PC-9 (cell line): ENCODE data around the gene PDHX. TPM values are rescaled to one million over a fixed set of nuclear protein-coding genes. Genes with fewer than 3 reads are reported as not detected.

Experiments used
- BruUV-seq: library from RNA; stranded (reverse); fragments of 400-500 nt; replicated peaks from 2 replicates; lab custom pipeline; 2021; lab: Mats Ljungman, UMichigan
- CTCF ChIA-PET: fragments of 300-600 bp; sonication (Branson Sonifier 250); formaldehyde crosslinking; loops from one replicate; lab custom pipeline; 2022; ENCODE audit warnings: antibody characterized with exemption; lab: Charles Lee
- POLR2A ChIA-PET: fragments of 300-600 bp; sonication (Branson Sonifier 250); formaldehyde crosslinking; loops from one replicate; lab custom pipeline; 2022; ENCODE audit warnings: antibody characterized with exemption; ENCODE audit not compliant: unreplicated experiment; lab: Charles Lee
- DNase-seq, 2 experiments: peaks; one replicate each; pipeline versions ENCODE4 v3.0.0 to v3.0.0-alpha.2; 2015 to 2022; ENCODE audit warnings: mixed read lengths in 1 of 2
- H2AFZ ChIP-seq: fragments of 200-600 bp; sonication (generic); 2 replicates; pipeline ENCODE4 v1.8.1; 2017; ENCODE audit warnings: antibody characterized with exemption
- H3F3A ChIP-seq: fragments of 200-600 bp; sonication (generic); 2 replicates; pipeline ENCODE4 v1.8.1; 2017; ENCODE audit warnings: antibody characterized with exemption, mild to moderate bottlenecking, low read depth; ENCODE audit not compliant: insufficient read depth
- H3K27ac ChIP-seq: fragments of 200-600 bp; sonication (generic); 2 replicates; pipeline ENCODE4 v1.6.1; 2016; ENCODE audit warnings: mixed run types
- H3K27me3 ChIP-seq: fragments of 200-600 bp; sonication (generic); 2 replicates; pipeline ENCODE4 v1.6.1; 2016; ENCODE audit warnings: low read depth, mixed run types; ENCODE audit not compliant: insufficient read depth
- H3K36me3 ChIP-seq: fragments of 200-600 bp; sonication (generic); 2 replicates; pipeline ENCODE4 v1.6.1; 2016; ENCODE audit warnings: low read depth, mixed run types
- H3K4me1 ChIP-seq: fragments of 200-600 bp; sonication (generic); replicated peaks from 2 replicates; pipeline ENCODE4 v1.6.1; 2016; ENCODE audit warnings: mixed run types; ENCODE audit not compliant: insufficient read depth
- H3K4me2 ChIP-seq: fragments of 200-600 bp; sonication (generic); 2 replicates; pipeline ENCODE4 v1.6.1; 2017; ENCODE audit warnings: mixed run types
- H3K4me3 ChIP-seq: fragments of 200-600 bp; sonication (generic); 2 replicates; pipeline ENCODE4 v1.6.1; 2016; ENCODE audit warnings: mixed run types
- H3K79me2 ChIP-seq: fragments of 200-600 bp; sonication (generic); 2 replicates; pipeline ENCODE4 v1.6.1; 2017; ENCODE audit warnings: low read depth, mixed run types
- H3K9me2 ChIP-seq: fragments of 200-600 bp; sonication (generic); 2 replicates; pipeline ENCODE4 v1.8.1; 2017; ENCODE audit warnings: mild to moderate bottlenecking; ENCODE audit not compliant: insufficient read depth
- H3K9me3 ChIP-seq: fragments of 200-600 bp; sonication (generic); 2 replicates; pipeline ENCODE4 v1.8.1; 2016; ENCODE audit warnings: low read depth; ENCODE audit not compliant: insufficient read depth
- H4K20me1 ChIP-seq: fragments of 200-600 bp; sonication (generic); 2 replicates; pipeline ENCODE4 v1.8.1; 2017; ENCODE audit not compliant: insufficient read depth
- CTCF ChIP-seq: fragments of 200-600 bp; sonication (generic); conservative IDR thresholded peaks from 2 replicates; pipeline ENCODE4 v1.6.1; 2017; ENCODE audit warnings: mixed run types, antibody characterized with exemption, mild to moderate bottlenecking, moderate library complexity
- EZH2 ChIP-seq: fragments of 200-600 bp; sonication (generic); IDR thresholded peaks from 2 replicates; pipeline ENCODE4 v1.8.0; 2017; ENCODE audit warnings: antibody characterized with exemption, low read depth
- intact Hi-C: fragments of 100-400 bp; cut with micrococcal nuclease; formaldehyde crosslinking; loops from one replicate; pipeline ENCODE4 v1.10.0; 2022; ENCODE audit not compliant: unreplicated experiment
- total RNA-seq: library from RNA; stranded (reverse); gene quantifications from 2 replicates; pipeline ENCODE4 v1.2.3, GENCODE V29; 2021

The PDHX gene
- total RNA-seq, 1 experiment from 2014 or later: 47.0 TPM

DNA sequence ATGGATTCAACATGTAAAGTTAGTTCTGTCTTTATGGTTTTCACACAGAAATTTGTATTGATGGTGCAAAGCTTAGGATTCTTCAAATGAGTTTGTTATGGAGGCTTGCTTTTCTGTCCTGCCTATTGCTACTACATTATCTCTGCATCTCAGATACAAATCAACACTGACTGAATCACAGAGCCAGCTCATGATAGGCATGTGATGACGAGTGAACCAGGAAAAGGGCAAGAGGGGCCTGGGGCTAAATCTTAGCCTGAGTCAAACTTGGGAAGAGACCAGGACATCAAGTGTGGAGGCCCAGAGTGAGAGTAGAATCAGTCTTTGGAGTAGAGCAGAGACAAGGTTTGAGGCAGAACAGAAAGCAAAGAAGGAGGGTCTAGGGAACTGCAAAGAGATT is 115.4 kb downstream of the PDHX start:
- no peaks in the 10 kb centered on the region for H3K36me3 ChIP-seq
- H3K4me1 ChIP-seq: peaks cover 60% of the 10 kb centered on the region
- H3F3A ChIP-seq: peaks cover 36% of the 10 kb centered on the region
- TF ChIP-seq CTCF (no peak), EZH2 (no peak)
- no peaks in the 10 kb centered on the region for H3K27me3 ChIP-seq
- H3K9me3 ChIP-seq: 0 out of 2 replicates have a peak, but pooled peaks cover 3% of the 10 kb centered on the region
- ChIA-PET POLR2A (interaction anchor here (0.6 kb wide), 1 partner anchor 1092 kb away, joined by 5 read pairs; no protein-coding TSS in a partner anchor), CTCF (interaction anchor here (0.6 to 0.7 kb wide), 2 partner anchors 24 to 287 kb away, joined by 3 read pairs; no protein-coding TSS in a partner anchor)
- H3K9me2 ChIP-seq: no peaks in the 10 kb centered on the region
- H3K4me2 ChIP-seq: peak overlapping the region; percentile 56
- BruUV-seq: no TSS peak
- H3K4me3 ChIP-seq: no peak overlapping the region
- intact Hi-C loops: loop anchor here (2.0 kb wide), 1 partner anchor 51 kb away; no protein-coding TSS in a partner anchor
- peak; percentile 37 to 90 for DNase-seq
- H4K20me1 ChIP-seq: no peaks in the 10 kb centered on the region
- H3K27ac ChIP-seq: peak overlapping the region; percentile 85
- no peaks in the 10 kb centered on the region for H3K79me2 ChIP-seq
- no peak overlapping the region for H2AFZ ChIP-seq

DNA sequence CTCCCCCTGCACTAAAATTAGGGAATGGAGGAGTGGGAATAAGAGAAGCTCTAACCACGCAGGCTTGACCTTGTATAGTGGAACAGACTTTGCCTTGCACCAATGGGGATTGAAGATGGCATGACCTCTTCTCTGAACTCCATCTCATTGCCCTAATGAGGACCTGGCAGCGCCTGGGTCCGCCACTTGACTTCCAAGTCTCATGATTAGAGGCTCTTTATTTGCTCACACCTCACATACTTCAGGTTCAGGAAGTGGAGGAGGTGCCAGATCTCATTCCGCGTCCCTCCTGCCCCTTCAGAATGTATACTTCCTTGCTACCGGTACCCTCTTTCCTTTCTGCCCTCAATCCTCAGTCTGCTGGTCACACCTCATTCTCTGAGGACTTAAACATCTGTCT is 116.6 kb downstream of the PDHX start:
- no TSS peak for BruUV-seq
- H3K4me1 ChIP-seq: peaks cover 63% of the 10 kb centered on the region
- POLR2A ChIA-PET: no interaction called here

GRCh38 chr11:35034401-35034800 is 118.0 kb downstream of the PDHX start:
- no peak for DNase-seq
- Histone ChIP-seq H3K4me3 (no peak overlapping the region), H3K9me2 (no peaks in the 10 kb centered on the region), H3K79me2 (no peaks in the 10 kb centered on the region), H3K9me3 (no peaks in the 10 kb centered on the region), H2AFZ (no peak overlapping the region), H3K4me2 (no peak overlapping the region), H4K20me1 (no peaks in the 10 kb centered on the region), H3K27ac (no peak overlapping the region), H3K36me3 (no peaks in the 10 kb centered on the region), H3K27me3 (no peaks in the 10 kb centered on the region), H3F3A (peaks cover 40% of the 10 kb centered on the region), H3K4me1 (peaks cover 76% of the 10 kb centered on the region)
- BruUV-seq: no TSS peak
- ChIA-PET CTCF (no interaction called here), POLR2A (no interaction called here)
- intact Hi-C loops: no loop called here
- TF ChIP-seq EZH2 (no peak), CTCF (no peak)

More for the DNA sequence above, 116.6 kb downstream of the PDHX start:
- CTCF ChIA-PET: no interaction called here
- TF ChIP-seq CTCF (no peak), EZH2 (no peak)
- H3K9me3 ChIP-seq: no peaks in the 10 kb centered on the region
- H3K27ac ChIP-seq: no peak overlapping the region
- no peak overlapping the region for H3K4me3 ChIP-seq
- no peaks in the 10 kb centered on the region for H4K20me1 ChIP-seq
- no peaks in the 10 kb centered on the region for H3K36me3 ChIP-seq
- H2AFZ ChIP-seq: no peak overlapping the region
- DNase-seq: no peak
- H3F3A ChIP-seq: peaks cover 36% of the 10 kb centered on the region
- H3K9me2 ChIP-seq: no peaks in the 10 kb centered on the region
- no peaks in the 10 kb centered on the region for H3K27me3 ChIP-seq
- H3K4me2 ChIP-seq: no peak overlapping the region
- H3K79me2 ChIP-seq: no peaks in the 10 kb centered on the region
- intact Hi-C loops: no loop called here
